Inflammatory macrophage treated with lipopolysaccharide for 1 hour (primary cell): ENCODE measurements around the gene PCDHB2.
"Not testable (repeated sequence)": the region's sequence is repeated elsewhere in the genome, so short reads cannot be mapped to it uniquely, and the experiment has no call there.

ENCODE experiments used
- DNase-seq, 2 donors: peaks; one replicate each; pipeline ENCODE4 v3.0.0-alpha.2; 2020 to 2022

Gene PCDHB2

DNA sequence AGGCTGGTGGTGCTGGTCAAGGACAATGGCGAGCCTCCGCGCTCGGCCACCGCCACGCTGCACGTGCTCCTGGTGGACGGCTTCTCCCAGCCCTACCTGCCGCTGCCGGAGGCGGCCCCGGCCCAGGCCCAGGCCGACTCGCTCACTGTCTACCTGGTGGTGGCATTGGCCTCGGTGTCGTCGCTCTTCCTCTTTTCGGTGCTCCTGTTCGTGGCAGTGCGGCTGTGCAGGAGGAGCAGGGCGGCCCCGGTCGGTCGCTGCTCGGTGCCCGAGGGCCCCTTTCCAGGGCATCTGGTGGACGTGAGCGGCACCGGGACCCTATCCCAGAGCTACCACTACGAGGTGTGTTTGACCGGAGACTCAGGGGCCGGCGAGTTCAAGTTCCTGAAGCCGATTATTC is 42.9 kb downstream of the PCDHB2 start:
- not testable (repeated sequence) for DNase-seq
